GM12878 (cell line): ENCODE results near the gene RASGRF2. TPM values are rescaled to one million over a fixed set of nuclear protein-coding genes. Genes with fewer than 3 reads are reported as not detected.

Source experiments
- ATAC-seq: fragments of 200-7000 bp; cut with Tn5 transposase; 3 replicates; pipeline ENCODE4 v1.9.1; 2020; ENCODE audit warnings: mild to moderate bottlenecking, moderate library complexity
- BruUV-seq: library from RNA; stranded (reverse); fragments of 400-500 nt; replicated peaks from 2 replicates; lab custom pipeline; 2021; lab: Mats Ljungman, UMichigan
- CTCF ChIA-PET: fragments of 300-600 bp; sonication (Branson Sonifier 250); formaldehyde crosslinking; extraction: SDS; loops from one replicate; lab custom pipeline; 2021; ENCODE audit warnings: inconsistent platforms; lab: Yijun Ruan, JAX
- POLR2A ChIA-PET: fragments of 350-600 bp; formaldehyde crosslinking; extraction: SDS; loops from one replicate; lab custom pipeline; 2021; ENCODE audit warnings: inconsistent platforms; lab: Charles Lee
- RAD21 ChIA-PET: fragments of 300-600 bp; sonication (Branson Sonifier 250); formaldehyde crosslinking; loops from one replicate; lab custom pipeline; 2023; ENCODE audit warnings: antibody characterized with exemption; ENCODE audit not compliant: unreplicated experiment; lab: Charles Lee
- SMC1A ChIA-PET: fragments of 300-600 bp; sonication (Branson Sonifier 250); formaldehyde crosslinking; loops from one replicate; lab custom pipeline; 2023; ENCODE audit not compliant: unreplicated experiment, uncharacterized antibody; lab: Charles Lee
- DNase-seq: peaks from one replicate; pipeline ENCODE4 v3.0.0-alpha.2; 2011; ENCODE audit warnings: low read depth, low spot score
- FAIRE-seq: peaks from 3 replicates; lab custom pipeline; 2011; peaks lifted over from hg19 to GRCh38; lab: Jason Lieb, UNC
- H2AFZ ChIP-seq: 2 replicates; pipeline ENCODE4 v1.6.0; 2011; ENCODE audit warnings: low read depth, low read length, control low read depth; ENCODE audit not compliant: control insufficient read depth
- H3K27ac ChIP-seq: 2 replicates; pipeline ENCODE4 v1.5.1; 2011; ENCODE audit warnings: control low read depth; ENCODE audit not compliant: control insufficient read depth, insufficient read depth
- H3K27me3 ChIP-seq, 2 experiments: replicated peaks in 1 of 2; 2 replicates each; pipeline versions ENCODE4 v1.6.0 to v1.6.1; 2011; ENCODE audit warnings: low read length in 1 of 2; ENCODE audit not compliant: control insufficient read depth in 2 of 2, insufficient read depth in 2 of 2
- H3K36me3 ChIP-seq, 2 experiments: 2 replicates each; pipeline ENCODE4 v1.5.1; 2011; ENCODE audit warnings: low read length in 1 of 2; ENCODE audit not compliant: control insufficient read depth in 2 of 2, insufficient read depth in 2 of 2
- H3K4me1 ChIP-seq: 2 replicates; pipeline ENCODE4 v1.6.1; 2011; ENCODE audit warnings: mild to moderate bottlenecking, low read length, moderate library complexity, mixed read lengths; ENCODE audit not compliant: control insufficient read depth, insufficient read depth
- H3K4me2 ChIP-seq: 2 replicates; pipeline ENCODE4 v1.6.0; 2011; ENCODE audit warnings: control low read depth; ENCODE audit not compliant: control insufficient read depth, insufficient read depth
- H3K4me3 ChIP-seq: fragments of 200-600 bp; sonication (generic); 2 replicates; pipeline ENCODE4 v1.5.1; 2016
- H3K79me2 ChIP-seq: 2 replicates; pipeline ENCODE4 v1.6.0; 2011; ENCODE audit warnings: low read length; ENCODE audit not compliant: control insufficient read depth, insufficient read depth
- H3K9ac ChIP-seq: 2 replicates; pipeline ENCODE4 v1.8.0; 2011; ENCODE audit warnings: low read length, control low read depth, mixed read lengths; ENCODE audit not compliant: control insufficient read depth, insufficient read depth
- H3K9me3 ChIP-seq: replicated peaks from 3 replicates; pipeline ENCODE4 v1.5.1; 2011; ENCODE audit warnings: mild to moderate bottlenecking, low read length; ENCODE audit not compliant: control insufficient read depth, insufficient read depth
- H4K20me1 ChIP-seq: 2 replicates; pipeline ENCODE4 v1.6.0; 2011; ENCODE audit not compliant: control insufficient read depth, insufficient read depth
- ATF7 ChIP-seq: fragments of 450-650 bp; IDR thresholded peaks from 2 replicates; pipeline ENCODE4 v1.6.1; 2016; ENCODE audit warnings: low read depth, mild to moderate bottlenecking
- BCLAF1 ChIP-seq: fragments of 450-650 bp; IDR thresholded peaks from 2 replicates; pipeline ENCODE4 v1.6.1; 2017; ENCODE audit warnings: antibody characterized with exemption, mild to moderate bottlenecking, moderate library complexity
- CREM ChIP-seq: IDR thresholded peaks from 2 replicates; pipeline ENCODE4 v1.6.1; 2014; ENCODE audit warnings: antibody characterized with exemption, low read depth
- EED ChIP-seq: sonication (generic); IDR thresholded peaks from 2 replicates; pipeline ENCODE4 v1.6.1; 2016; ENCODE audit warnings: antibody characterized with exemption, low read depth
- FOS ChIP-seq: IDR thresholded peaks from 3 replicates; pipeline ENCODE4 v1.6.1; 2011; ENCODE audit warnings: borderline replicate concordance; ENCODE audit not compliant: insufficient read length; ENCODE audit errors: extremely low read depth
- MEF2A ChIP-seq: IDR thresholded peaks from 2 replicates; pipeline ENCODE4 v1.6.1; 2011; ENCODE audit warnings: low read depth, mild to moderate bottlenecking, low read length, moderate library complexity; ENCODE audit not compliant: insufficient read depth
- RELA ChIP-seq: fragments of 450-650 bp; IDR thresholded peaks from 2 replicates; pipeline ENCODE4 v1.8.0; 2014; ENCODE audit warnings: borderline replicate concordance; ENCODE audit not compliant: partially characterized antibody
- WGBS: methylation state at CpG from one replicate; pipeline ENCODE4 v1.1.6; 2016; ENCODE audit warnings: low lambda C conversion rate; ENCODE audit not compliant: insufficient replicate concordance, insufficient coverage; ENCODE audit errors: missing lambda C conversion rate; 5-methylcytosine and 5-hydroxymethylcytosine counted together
- in situ Hi-C: fragments of 300-500 bp; cut with MboI; formaldehyde crosslinking; loops from 9 replicates; pipeline ENCODE4 v1.14.3; 2018; ENCODE audit warnings: mixed read lengths
- intact Hi-C: fragments of 100-400 bp; cut with micrococcal nuclease; formaldehyde crosslinking; loops from one replicate; pipeline ENCODE4 v1.14.2; 2022; ENCODE audit not compliant: unreplicated experiment
- polyA plus RNA-seq, 11 experiments: library from polyadenylated mRNA; depleted of rRNA in 4 of 11; unstranded in 6 of 11; stranded (reverse) in 5 of 11; fragments of >200 nt; fragmentation: Nextera tagmentation in 4 of 11; fragmentation: Illumina TruSeq in 1 of 11; extraction: Ambion mirVana in 4 of 11; extraction: Trizol in 1 of 11; gene quantifications; 1 replicate in 1 of 11; 2 replicates in 10 of 11; pipeline versions ENCODE4 v1.2.1 to v1.2.3, GENCODE V29; 2011 to 2016; ENCODE audit warnings: inconsistent platforms in 2 of 11, missing spikeins in 2 of 11, low read depth in 1 of 11
- total RNA-seq, 4 experiments: library from RNA; depleted of rRNA in 3 of 4; stranded (reverse); fragments of >200 nt in 3 of 4; fragmentation: Illumina TruSeq in 1 of 4; extraction: Trizol in 1 of 4; gene quantifications; 2 replicates each; pipeline versions ENCODE4 v1.2.1 to v1.2.3, GENCODE V29; 2013 to 2021

RASGRF2 gene
- total and polyA plus RNA-seq, 10 of the 15 experiments (the other 5 are each of a cell fraction or from before 2014, with no cell fraction given): 0.05 to 0.24 (median 0.07) TPM

- TF ChIP-seq BCLAF1 (no peak), MEF2A (0 out of 2 replicates have a peak, but pooled peaks have one; percentile 18)
Observed at GRCh38 chr5:81194633-81195334, 234.6 kb downstream of the RASGRF2 start (continued).

- Histone ChIP-seq H3K36me3 (no peaks in the 10 kb centered on the region), H3K4me1 (no peaks in the 10 kb centered on the region), H2AFZ (no peak overlapping the region), H3K27me3 (no peaks in the 10 kb centered on the region; a peak in 1 of 4 replicates), H4K20me1 (no peaks in the 10 kb centered on the region), H3K4me3 (no peak overlapping the region), H3K9me3 (no peaks in the 10 kb centered on the region), H3K4me2 (no peak overlapping the region), H3K79me2 (no peaks in the 10 kb centered on the region), H3K9ac (no peak overlapping the region), H3K27ac (no peak overlapping the region)
- ChIA-PET CTCF (interaction anchor here (0.5 to 4.8 kb wide), 29 partner anchors 8 to 971 kb away, joined by 3 to 25 read pairs (median 4); no protein-coding TSS in a partner anchor), POLR2A (interaction anchor here (0.9 kb wide), 1 partner anchor 12 kb away, joined by 3 read pairs; no protein-coding TSS in a partner anchor), SMC1A (interaction anchor here (0.6 to 1.8 kb wide), 11 partner anchors 9 to 508 kb away, joined by 3 to 7 read pairs (median 3); no protein-coding TSS in a partner anchor), RAD21 (interaction anchor here (1.0 to 2.0 kb wide), 7 partner anchors 12 to 507 kb away, joined by 3 to 9 read pairs (median 4); no protein-coding TSS in a partner anchor)
- no TSS peak for BruUV-seq
- ATAC-seq (no peak), FAIRE-seq (no peak), DNase-seq (no peak)
- intact Hi-C loops (loop anchor here (2.0 to 5.0 kb wide), 2 partner anchors 713 to 849 kb away; no protein-coding TSS in a partner anchor), in situ Hi-C loops (no loop called here)
- WGBS: 63% methylated on average over 5 of the region's 5 CpGs
- no peak for TF ChIP-seq EED
- TF ChIP-seq FOS: no peak
- no peak for TF ChIP-seq ATF7
- TF ChIP-seq RELA: no peak
- TF ChIP-seq CREM: no peak
Observed at GRCh38 chr5:81195335-81195929, 235.3 kb downstream of the RASGRF2 start.
